Astrocyte of the hippocampus (primary cell): ENCODE results near the gene LGALS9.
"Not testable (repeated sequence)": the region's sequence is repeated elsewhere in the genome, so short reads cannot be mapped to it uniquely, and the experiment has no call there.

Source experiments
- DNase-seq: peaks from one replicate; pipeline ENCODE4 v3.0.0; 2011; ENCODE audit warnings: low read depth, low spot score

The LGALS9 gene

DNA sequence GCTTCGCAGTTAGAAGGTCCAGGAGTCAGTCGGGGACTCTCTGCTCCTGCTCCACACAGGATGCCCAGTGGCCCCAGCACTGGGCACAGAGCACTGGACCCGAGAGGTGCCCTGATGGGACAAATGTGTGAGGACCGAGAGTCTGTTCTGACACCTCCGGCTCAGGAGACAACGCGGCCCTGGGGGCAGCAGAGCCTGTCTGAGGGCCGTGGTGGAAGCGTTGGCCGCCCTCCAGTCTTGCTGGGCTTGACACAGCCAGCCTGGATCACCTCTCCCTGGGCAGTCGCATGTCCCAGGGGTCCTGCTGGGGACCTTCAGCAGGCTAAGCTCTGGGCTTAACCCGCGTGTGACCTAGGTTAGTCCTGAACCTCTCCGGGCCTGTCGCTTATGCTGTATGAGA, 23.1 kb downstream of the LGALS9 start:
- DNase-seq: no peak

DNA sequence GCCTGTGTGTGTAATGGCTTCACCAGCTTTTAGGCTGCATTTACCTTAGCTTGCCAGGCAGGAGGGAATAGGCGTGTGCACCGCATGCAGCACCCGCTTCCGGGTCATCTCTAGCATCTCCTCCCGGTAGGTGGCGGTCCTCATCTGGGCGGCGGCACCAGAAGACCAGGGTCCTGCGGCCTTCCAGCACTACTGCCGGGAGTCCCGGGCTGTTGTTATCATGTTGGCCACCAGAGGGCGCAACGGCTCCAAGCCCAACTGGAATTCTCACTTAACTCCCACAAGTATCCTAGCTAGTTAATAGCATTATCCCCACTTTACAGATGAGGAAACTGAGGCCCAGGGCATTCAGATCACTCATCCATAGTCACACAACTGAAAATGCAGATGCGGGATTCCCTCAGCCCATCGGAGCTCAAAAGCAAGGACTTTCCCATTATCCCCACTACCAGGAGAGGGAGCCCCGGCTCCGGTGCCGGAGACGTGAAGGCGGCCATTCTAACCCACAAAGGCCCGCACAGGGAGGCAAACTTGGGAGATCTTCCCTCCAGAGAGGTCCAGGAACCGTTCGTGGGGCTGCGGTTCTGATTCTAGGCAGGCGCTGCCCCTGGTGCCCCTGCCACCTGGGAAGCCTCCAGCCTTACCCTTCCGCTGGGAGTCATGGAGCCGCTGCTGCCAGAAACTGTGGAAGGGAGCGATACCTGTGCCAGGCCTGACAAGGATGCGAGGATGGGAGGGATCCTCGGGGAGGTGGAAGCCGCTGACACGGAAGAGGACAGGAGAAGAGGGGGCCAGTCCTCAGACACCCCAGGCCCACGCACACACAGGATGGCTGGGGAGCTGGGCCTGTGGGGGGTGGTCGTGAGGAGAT, 23.9 kb downstream of the LGALS9 start:
- peak; percentile 80 for DNase-seq

DNA sequence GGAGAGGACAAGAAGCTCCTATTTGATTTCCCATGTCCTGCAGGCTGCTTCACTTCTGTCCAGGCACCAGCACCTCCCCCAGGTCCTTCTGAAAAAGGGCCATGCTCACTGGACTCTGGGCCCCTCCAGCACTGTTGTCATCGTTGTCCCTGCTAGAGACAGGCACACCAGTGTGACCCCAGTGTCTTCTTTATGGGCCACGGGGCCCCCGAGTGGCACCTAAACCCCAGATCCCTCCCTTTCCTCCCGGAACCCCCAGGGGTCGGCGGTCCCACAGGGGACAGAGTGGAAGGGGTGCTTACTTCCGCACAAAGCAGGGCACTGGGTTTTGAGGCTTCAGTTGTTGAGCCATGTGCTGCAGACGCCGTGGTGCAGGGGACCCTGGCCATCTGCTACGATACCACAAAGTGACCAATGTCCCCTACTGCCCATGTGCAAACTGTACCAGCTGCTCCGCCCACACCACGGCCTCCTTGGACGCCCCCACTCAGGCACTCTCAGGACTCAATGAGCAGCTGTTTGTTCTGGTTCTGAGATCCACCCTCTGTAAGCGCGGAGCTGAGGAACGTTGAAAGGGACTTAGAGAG, 24.6 kb downstream of the LGALS9 start:
- DNase-seq: not testable (repeated sequence)

DNA sequence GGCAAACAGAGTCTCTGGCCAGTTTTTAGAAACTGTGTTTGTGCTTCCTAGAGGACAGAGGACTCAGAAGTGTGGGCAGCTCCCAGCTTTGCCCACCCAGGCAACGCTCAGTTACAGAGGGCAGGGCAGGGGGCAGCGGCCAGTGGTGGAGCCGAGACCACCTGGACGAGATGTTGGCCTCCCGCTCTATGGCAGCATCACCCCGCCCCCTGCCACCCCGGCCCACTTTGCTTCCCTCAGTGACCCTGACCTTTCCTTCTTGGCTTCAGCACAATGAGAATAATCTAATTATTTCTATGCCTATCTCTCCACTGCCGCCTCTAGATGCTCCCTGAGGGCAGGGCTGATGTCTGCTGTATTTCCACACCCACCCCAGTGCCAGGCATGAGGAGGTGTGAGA, 25.6 kb downstream of the LGALS9 start:
- not testable (repeated sequence) for DNase-seq

DNA sequence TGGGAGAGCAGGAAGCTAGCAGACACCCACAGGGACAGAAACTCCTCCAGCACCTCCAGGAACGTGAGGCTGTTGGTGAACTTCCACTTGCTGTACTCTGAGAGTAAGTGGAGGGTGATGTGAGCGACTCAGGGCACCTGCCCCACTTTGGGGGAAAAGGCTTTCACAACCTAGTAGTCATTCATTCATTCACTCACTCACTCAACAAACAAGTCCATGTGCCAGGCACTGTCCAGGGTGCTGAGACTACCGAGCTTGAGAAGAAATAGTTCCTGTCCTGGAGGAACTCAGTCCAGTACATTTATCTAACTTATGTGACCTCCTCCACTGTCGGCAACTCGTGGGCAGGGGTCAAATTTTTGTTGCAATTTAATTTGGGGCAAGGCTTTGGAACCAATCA, 26.6 kb downstream of the LGALS9 start:
- peak; percentile 27 for DNase-seq

DNA sequence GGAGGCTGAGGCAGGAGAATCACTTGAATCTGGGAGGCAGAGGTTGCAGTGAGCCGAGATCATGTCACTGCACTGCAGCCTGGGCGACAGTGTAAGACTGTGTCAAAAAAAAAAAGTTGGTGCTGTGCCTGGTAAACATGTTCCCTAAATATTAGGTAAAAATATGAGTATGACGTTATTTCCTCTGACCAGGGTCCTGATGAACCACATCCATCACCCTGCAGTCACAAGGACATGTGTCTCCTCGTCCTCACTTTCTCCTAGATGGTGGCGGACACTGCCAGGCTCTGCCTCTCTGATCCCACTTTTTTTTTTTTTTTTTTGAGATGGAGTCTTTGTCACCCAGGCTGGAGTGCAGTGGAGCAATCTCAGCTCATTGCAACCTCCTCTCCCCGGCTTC, 28.7 kb downstream of the LGALS9 start:
- no peak for DNase-seq

DNA sequence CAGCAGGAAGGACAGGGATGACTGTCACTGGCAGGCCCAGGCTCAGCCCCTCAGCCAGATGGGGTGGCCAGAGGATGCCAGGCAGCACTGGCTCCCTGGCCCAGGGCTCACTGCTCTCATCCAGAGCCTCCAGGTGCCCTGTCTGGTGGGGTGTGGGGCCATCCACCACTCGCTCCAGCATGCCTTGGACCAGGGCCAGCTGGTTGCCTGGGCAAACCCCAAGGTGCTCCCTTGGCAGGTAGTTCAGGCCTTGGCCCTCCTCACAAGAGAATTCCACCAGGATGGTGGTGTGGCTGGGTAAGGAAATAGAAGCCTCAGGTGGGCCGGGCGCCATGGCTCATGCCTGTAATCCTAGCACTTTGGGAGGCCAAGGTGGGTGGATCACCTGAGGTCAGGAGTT, 29.4 kb downstream of the LGALS9 start:
- DNase-seq: no peak

DNA sequence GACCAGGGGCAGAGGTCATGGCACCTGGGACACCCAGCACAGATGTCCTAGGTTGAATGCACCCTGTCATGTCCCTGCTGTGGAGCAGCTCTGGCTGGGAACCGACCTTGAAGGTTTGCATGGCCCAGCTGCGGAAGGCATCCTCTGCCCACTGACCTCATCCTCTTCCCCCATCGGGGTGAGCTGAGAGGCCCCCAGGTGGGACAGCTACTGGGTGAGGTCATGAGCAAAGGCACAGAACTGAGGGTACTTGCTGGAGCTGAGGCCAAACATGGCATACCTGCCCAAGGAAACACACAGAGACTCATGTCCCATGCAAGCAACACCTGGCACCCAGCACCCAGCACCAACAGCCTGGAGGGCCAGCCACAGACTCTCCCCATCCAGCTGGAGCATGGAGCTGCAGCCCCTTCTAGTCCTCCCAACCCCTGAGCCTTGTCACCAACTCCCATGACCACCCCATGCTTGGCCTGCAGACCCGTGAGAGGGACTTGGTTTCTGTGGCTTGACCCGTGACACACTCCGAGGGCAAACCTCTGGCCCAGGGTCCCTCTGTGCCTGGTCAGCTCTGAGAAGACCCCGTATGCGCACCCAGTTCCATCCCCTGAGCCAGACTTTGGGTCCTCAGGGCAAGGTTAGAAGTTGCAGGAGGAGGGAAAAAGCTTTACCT, 33.1 kb downstream of the LGALS9 start:
- no peak for DNase-seq

DNA sequence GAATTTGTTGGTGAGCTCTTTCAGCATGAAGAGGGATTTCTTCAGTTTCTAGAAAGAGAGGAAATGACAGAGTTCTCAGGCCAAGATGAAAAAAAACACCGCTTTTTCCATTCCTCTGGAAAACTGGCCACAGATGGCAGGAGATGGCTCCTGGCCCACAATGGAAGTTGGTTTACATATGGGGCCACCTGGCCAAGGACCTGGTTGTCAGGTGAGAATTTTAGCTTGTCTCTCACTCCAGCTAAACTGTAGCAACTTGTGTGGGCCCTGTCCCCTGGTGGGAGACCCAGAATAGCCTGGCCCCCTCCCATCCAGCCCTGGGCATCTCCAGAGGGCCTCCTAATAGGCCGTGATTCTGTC, 33.6 kb downstream of the LGALS9 start:
- DNase-seq: no peak

DNA sequence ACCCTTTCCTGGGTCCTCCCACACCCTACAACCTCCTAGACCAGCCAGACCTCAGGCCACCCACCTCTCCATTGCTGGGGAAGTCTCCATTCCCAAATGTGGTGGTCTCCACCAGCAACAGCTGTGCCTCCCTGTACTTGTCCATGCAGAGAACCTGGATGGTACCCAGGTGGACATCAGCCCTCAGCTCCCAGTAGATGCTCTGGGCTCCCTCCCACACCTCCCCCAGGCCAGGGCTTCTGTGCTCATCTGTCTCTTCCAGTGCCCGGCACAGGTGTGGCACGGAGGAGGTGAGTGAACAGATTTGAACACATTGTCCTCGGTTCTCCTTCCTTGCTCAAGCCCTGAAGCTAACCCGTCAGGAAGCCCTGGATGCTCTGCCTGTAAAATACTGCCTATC, 34.6 kb downstream of the LGALS9 start:
- DNase-seq: no peak

DNA sequence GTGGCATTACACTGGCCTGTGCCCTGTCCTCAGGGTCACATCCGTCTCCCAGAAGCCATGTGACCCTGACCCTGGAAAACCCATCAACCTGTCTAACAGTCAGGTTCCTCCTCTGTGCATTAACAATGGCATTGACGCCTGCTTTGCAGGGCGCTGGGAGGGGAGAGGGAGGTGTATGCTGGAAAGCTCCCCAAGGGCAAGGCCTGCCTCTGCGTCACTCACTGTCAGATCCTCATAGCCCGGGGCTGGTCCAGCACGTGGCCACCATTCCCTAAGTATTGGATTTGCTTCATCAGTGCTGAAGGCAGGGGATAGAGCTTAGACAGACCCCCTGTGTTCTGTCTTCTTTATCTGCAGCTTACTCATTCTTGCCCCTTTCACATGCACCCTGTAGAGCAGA, 35.3 kb downstream of the LGALS9 start:
- DNase-seq: not testable (repeated sequence)

DNA sequence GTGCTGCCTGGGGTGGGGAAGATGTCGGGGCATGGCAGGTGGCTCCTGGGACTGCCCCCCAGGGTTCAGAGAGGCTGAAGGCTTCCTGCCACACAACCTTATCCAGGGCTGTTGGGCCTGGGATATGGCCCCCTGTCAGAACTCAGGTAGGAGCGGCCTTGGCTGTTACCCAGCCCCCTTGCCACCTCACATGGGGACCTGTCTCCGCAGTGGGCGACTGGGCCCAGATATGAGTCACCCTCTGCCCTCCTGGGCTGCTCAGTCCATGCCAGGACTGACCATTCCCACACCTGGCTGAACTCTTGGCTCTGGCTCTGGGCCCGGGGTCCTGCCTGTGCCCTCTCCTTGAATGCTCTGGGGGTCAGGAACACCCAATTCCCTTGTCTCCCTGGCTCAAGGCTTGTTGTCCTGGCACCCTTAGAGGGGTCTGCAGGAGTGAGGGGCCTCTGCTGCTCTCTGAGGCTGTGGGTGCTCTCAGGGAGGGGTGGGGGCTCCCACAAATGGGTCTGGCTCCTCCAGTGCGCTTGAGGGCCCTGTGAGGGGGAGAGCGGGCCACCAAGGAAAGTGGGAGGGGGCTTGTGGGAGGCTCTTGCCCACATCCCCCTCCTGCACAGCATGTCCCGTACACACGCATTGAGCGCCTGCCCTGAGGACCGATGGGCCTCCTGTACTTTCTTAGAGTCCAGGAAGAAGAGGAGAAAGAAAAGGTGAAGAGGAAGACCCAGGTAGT, 36.0 kb downstream of the LGALS9 start:
- DNase-seq: no peak

DNA sequence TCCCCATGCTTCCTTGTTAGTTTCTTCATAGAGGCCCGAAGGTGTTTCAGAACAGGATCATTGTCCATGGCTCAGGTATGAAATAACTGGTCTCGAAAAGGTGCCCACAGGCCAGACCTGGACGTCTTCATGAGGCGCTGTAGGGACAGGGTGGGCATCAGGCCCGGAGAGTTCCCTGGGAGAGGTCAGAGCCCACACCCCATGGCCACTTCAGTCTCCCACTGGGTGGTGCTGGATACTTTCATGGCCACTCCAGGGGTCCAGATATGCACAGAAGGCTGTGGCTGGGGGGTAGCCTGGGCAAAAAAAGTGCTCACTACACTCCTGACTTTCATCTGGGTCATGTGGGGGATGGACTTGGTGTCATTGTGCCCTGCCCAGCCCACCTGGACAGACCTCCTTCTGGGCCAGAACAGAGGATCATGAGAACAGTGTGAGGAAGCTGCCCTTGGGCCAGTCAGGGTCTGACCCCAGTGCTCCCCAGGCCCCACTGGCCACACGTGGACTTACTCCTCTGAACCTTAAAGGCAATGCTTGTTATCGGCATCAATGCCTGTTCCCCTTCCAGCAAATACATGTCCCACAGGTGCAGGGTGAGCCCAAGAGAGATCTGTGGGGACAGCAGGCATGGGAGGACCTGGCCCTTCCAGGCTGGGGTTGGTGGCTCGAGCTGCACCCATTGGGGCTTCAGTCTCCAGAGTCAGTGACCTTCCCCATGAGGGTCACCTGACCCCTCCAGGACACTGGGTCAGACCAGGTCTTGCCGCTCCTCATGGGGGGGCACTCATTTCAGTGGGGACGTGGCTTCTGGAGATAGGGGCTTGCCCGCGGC, 36.9 kb downstream of the LGALS9 start:
- no peak for DNase-seq

DNA sequence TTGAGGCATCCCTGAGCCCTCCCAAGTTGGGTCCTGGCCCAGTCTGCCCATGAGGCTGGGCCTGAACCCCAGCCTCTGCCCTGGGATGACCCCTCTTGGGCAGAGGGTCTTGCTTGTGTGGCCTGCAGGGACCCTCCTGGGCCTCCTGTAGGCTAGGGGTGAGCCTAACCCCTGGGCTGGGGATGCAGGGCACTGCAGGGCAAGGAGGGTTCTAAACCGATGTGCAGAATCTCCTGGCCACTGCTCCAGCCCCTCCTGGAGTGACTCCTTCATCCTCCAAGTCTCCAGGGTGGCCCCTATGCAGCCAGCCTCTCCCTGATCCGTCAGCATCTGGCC, 37.5 kb downstream of the LGALS9 start:
- no peak for DNase-seq

DNA sequence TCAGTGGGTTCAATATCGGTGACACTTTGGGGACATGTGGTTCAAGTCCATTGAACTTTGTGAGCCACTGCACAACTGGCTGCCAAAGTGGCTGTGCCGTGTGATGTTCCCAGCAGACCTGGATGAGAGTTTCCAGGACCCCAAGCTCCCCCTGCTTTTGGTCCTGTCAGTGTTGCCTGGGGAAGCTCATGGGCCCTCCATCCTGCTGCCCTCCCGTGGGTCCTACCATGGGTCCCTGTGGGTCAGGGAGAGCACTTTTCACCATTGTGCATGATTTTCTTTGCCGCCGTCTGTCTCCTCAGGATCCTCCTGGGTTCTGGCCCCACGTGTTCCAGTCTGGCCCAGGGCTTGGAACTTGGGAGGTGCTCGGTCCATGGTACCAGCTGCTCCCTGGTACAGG, 38.1 kb downstream of the LGALS9 start:
- DNase-seq: no peak

DNA sequence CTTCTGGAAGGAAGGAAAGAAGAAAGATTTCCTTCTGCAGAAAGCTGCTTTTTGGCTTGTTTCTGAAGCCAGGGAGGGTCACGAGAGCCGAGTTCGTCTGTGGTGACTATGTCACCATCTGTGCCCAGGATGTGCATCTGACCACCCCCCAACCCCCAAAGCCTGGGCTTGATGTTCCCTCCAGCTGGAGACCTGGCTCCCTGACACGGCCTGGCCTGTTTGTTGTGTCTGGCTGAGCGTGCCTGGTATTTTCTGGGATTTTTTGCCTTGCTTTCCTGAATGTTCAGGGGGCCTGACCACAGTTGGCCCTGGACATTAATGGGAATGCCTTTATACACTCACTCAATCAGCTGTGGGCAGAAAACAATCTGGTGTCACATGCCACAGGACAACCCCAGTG, 38.9 kb downstream of the LGALS9 start:
- no peak for DNase-seq

DNA sequence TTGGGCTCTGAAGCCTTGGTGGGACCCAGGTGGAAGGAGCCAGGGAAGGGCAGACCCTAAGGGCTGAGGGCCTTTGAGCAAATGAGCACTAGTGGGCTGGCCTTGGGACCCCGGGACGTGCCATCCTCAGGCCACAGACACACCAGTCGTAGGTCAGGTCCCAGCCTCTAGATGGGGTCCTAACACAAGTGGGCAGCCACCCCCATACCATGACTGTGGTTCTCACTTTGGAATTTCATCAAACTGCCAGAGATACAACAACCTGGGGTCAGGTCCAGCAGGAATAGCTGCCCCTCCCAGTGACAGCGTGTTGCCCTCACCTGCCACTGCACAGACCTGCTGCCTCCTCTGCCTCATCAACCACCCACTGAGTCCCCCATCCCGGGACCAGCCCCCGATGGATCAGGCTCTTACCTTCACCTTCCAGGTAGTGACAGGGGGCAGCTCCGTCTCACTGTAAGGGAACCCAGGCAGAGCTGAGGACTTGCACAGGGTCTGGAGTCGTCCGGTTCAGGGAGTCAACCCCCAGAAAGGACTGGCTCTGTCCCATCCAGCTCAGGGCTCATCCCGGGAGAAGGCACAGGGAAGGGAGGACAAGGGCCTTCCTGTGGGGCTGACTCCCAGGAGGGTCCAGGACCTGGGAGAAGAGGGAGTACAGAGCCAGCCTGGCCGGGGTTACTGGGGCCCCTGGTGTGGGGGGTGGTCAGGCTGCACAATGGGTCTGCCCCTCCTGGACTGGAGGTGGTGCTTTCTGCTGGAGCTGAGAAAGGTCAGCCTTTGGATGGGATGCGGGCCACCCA, 40.0 kb downstream of the LGALS9 start:
- no peak for DNase-seq

DNA sequence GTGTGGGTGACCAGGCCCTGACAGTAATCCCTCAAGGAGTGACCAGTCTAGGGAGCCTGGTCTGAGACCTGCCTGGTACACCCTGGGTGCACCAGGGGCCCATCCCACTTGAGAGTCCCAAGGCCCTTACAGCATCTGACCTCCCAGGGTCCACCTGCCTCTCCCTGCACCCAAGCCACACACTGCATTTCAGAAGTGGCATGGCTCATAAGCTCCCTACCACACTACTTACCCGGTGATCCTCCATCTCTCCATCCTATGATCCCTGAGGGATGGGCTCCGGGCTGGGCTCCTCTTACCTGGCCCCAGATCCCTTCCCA, 40.6 kb downstream of the LGALS9 start:
- DNase-seq: no peak

DNA sequence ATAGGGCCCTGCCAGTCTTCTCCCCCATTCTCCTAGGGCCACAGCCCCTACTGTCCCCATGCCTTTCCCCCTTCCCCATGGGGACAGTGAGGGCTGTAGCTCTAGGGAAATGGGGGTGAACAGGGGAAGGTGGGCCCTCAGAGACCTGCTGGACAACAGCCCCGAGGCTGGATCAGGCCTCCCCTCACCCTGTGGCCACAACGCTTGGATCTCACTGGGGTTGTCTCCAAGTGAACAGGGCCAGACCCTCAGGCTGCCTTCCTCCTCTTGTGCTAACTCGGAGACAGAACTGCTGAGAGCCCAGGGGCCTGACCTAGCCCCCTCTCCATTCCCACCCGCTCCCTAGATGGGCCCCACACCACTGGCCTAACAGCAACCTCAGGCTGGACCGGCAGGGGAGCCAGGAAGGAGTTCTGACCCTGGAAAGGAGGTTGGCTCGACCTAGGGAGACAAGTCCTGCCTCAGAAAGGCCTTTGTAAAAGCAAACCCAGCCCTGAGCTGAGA, 41.0 kb downstream of the LGALS9 start:
- DNase-seq: not testable (repeated sequence)

DNA sequence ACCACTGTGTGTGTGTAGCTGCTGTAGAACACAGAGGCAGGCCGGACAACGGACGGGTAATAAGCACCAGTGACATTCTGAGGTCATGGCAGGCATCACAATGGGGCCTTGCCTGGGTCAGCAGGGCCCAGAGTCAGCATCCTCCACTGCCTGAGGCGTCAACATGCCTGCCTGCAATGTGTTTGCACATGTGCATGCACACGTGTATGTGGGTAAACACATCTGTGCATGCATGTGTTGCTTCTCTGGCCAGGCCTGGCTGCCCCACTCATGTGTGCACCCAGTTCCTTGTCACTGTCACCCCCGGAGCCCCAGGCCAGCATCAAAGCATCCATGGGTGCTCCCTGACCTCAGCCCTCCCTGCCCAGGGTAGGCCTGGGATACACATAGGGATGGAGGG, 43.3 kb downstream of the LGALS9 start:
- DNase-seq: no peak

DNA sequence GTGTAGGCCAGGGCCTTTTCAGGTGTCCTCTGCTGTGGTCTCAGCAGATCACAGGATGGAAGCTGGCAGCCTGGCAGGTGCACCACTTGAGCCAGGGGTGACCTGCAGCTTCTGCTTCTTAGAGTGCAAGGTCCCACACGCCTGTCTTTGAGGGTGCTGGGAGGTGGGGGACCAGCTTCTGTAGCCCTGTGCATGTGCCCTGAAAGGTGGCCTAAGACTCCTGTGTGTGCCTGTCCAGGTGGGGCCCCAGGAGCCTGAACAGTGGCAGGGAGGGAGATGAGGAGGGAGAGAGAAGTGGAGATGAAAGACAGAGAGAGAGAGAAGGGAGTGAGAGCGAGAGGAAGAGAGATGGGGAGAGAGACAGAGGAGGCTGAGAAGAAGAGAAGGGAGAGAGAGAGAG, 46.2 kb downstream of the LGALS9 start:
- no peak for DNase-seq
